Gastroesophageal sphincter (tissue), 4 donors: ENCODE measurements around the gene SOX9. TPM values are rescaled to one million over a fixed set of nuclear protein-coding genes. Genes with fewer than 3 reads are reported as not detected.

ENCODE experiments used
- ATAC-seq: fragments of 150-250 bp; one replicate; pipeline ENCODE4 v1.9.1; 2016; ENCODE audit warnings: mild to moderate bottlenecking, moderate library complexity
- H3K27ac ChIP-seq, 4 donors: fragments of 200-600 bp; sonication (generic) in 3 of 4; 1 replicate in 3 of 4; 2 replicates in 1 of 4; pipeline ENCODE4 v1.5.1; 2016 to 2019
- H3K27me3 ChIP-seq: fragments of 200-600 bp; sonication (generic); one replicate; pipeline ENCODE4 v1.5.1; 2019
- H3K36me3 ChIP-seq, 2 donors: fragments of 200-600 bp; sonication (generic); one replicate each; pipeline ENCODE4 v1.5.1; 2019; ENCODE audit warnings: control low read depth in 1 of 2
- H3K4me1 ChIP-seq, 3 donors: fragments of 200-600 bp; sonication (generic); 1 replicate in 2 of 3; 2 replicates in 1 of 3; pipeline ENCODE4 v1.5.1; 2016 to 2019; ENCODE audit warnings: control low read depth in 2 of 3
- H3K4me3 ChIP-seq, 2 donors: fragments of 200-600 bp; sonication (generic); one replicate each; pipeline ENCODE4 v1.5.1; 2019; ENCODE audit warnings: mild to moderate bottlenecking in 1 of 2, moderate library complexity in 1 of 2
- H3K9me3 ChIP-seq, 3 donors: fragments of 200-600 bp; sonication (generic); one replicate each; pipeline ENCODE4 v1.5.1; 2017 to 2019; ENCODE audit warnings: control low read depth in 2 of 3
- EP300 ChIP-seq: sonication (generic); formaldehyde crosslinking; IDR thresholded peaks from one replicate; pipeline ENCODE4 v1.6.1; 2017; ENCODE audit warnings: antibody characterized with exemption, mild to moderate bottlenecking
- POLR2A ChIP-seq, 2 donors: fragments of 450-650 bp; IDR thresholded peaks; one replicate each; pipeline ENCODE4 v1.6.1; 2017; ENCODE audit warnings: antibody characterized with exemption in 2 of 2, mild to moderate bottlenecking in 2 of 2, moderate library complexity in 1 of 2
- POLR2AphosphoS5 ChIP-seq: sonication (generic); formaldehyde crosslinking; IDR thresholded peaks from one replicate; pipeline ENCODE4 v1.6.1; 2017; ENCODE audit warnings: antibody characterized with exemption
- WGBS, 2 donors: methylation state at CpG; one replicate each; pipeline ENCODE4 v1.1.5; 2018; ENCODE audit warnings: low coverage in 1 of 2; 5-methylcytosine and 5-hydroxymethylcytosine counted together
- total RNA-seq, 4 donors: library from RNA; depleted of rRNA; stranded (reverse); fragments of >200 nt; gene quantifications; one replicate each; pipeline ENCODE4 v1.1.0, GENCODE V29; 2016
- TF ChIP-seq, protein P1 (sequence below), 4 experiments: fragments of 200-600 bp in 2 of 4; fragments of 450-650 bp in 2 of 4; sonication (generic) in 1 of 4; IDR thresholded peaks; one replicate each; pipeline ENCODE4 v1.5.1; 2017 to 2019; ENCODE audit warnings: antibody characterized with exemption in 4 of 4, mild to moderate bottlenecking in 2 of 4, moderate library complexity in 2 of 4

Gene SOX9
- total RNA-seq, 4 donors from 2014 or later, result 1.1 to 5.4 (median 2.5) TPM

DNA sequence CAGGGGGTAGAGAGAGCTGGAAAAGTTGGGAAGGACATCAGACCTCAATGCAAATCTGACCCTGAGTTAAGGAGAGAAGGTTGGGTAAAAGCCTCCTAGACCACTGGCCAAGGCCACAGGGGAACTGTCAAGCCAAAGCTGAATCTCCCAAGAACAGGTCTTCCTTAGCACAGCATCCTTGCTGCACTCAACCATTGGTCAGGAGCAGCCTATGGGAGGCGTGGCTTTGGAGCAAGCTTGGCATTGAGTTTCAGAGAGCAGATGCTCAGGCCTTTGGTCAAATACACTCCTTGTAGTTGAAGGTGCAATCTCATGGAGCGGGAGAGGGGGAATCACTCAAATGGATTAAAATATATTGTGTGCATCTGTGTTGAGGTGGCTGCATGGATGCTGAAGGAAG lies 21.8 kb downstream of the SOX9 start:
- TF ChIP-seq, protein P1, sequence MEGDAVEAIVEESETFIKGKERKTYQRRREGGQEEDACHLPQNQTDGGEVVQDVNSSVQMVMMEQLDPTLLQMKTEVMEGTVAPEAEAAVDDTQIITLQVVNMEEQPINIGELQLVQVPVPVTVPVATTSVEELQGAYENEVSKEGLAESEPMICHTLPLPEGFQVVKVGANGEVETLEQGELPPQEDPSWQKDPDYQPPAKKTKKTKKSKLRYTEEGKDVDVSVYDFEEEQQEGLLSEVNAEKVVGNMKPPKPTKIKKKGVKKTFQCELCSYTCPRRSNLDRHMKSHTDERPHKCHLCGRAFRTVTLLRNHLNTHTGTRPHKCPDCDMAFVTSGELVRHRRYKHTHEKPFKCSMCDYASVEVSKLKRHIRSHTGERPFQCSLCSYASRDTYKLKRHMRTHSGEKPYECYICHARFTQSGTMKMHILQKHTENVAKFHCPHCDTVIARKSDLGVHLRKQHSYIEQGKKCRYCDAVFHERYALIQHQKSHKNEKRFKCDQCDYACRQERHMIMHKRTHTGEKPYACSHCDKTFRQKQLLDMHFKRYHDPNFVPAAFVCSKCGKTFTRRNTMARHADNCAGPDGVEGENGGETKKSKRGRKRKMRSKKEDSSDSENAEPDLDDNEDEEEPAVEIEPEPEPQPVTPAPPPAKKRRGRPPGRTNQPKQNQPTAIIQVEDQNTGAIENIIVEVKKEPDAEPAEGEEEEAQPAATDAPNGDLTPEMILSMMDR (IDR thresholded peaks at IDR 0.05), result no peak
- TF ChIP-seq POLR2A (IDR thresholded peaks at IDR 0.05) (no peak), POLR2AphosphoS5 (no peak), EP300 (no peak)
- Histone ChIP-seq H3K9me3 (no peaks in the 10 kb centered on the region), H3K4me3 (no peak overlapping the region), H3K4me1 (no peaks in the 10 kb centered on the region), H3K36me3 (no peaks in the 10 kb centered on the region), H3K27me3 (peaks cover 37% of the 10 kb centered on the region), H3K27ac (no peak overlapping the region)
- WGBS, 2 donors, result 86 to 100% methylated on average over 1 to 2 of the region's 2 CpGs
- no peak for ATAC-seq

DNA sequence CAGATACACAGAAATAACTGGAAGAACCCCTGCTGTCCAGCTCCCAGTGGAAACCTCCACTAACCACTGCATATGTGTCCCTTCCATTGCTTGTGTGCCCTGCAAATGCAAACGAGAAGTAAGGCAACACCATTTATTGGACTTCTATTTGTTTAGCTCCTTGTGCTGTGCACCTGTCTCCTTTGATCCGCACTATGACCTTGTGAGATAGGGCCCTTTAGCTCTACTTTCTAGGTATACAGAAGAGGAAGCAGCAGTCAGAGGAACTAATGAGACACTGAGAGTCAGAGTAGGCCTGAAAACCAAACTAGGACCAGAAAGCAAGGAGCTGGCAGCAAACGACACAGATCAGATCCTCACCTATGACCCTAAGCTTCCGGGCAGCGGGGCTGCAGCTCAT lies 22.4 kb downstream of the SOX9 start:
- Histone ChIP-seq H3K9me3 (no peaks in the 10 kb centered on the region), H3K4me3 (no peak overlapping the region), H3K4me1 (no peaks in the 10 kb centered on the region), H3K27ac (no peak overlapping the region), H3K27me3 (peaks cover 31% of the 10 kb centered on the region), H3K36me3 (no peaks in the 10 kb centered on the region)
- no peak for ATAC-seq
- TF ChIP-seq, protein P1 (IDR thresholded peaks at IDR 0.05), result no peak
- TF ChIP-seq EP300, result no peak
- TF ChIP-seq POLR2A (IDR thresholded peaks at IDR 0.05), result no peak
- no peak for TF ChIP-seq POLR2AphosphoS5
- WGBS, 2 donors, result 61 to 78% methylated on average over 4 to 5 of the region's 5 CpGs

DNA sequence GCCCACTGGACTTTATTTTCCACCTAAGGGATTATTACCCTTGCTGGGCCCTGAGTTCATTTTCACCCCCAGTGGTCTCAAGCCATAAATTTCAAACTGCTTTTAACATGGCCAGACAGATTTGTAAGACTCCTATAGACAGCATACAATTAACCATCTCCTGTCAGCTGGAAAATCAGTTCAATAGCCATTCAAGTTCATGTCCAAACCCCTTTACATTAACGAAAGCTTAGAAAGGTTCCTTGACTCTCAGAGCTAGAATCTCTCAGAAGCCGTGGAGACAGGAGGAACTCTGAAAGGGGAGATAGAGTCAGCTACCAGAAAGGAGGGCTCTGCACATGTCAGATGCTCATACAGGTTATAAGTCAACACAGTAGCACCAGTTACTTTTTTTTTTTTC lies 23.3 kb downstream of the SOX9 start:
- WGBS, 2 donors, result 46 to 77% methylated on average over 2 of the region's 2 CpGs
- peaks cover 29% of the 10 kb centered on the region for H3K27me3 ChIP-seq
- no peaks in the 10 kb centered on the region for H3K36me3 ChIP-seq
- no peak for TF ChIP-seq POLR2AphosphoS5
- TF ChIP-seq, protein P1 (IDR thresholded peaks at IDR 0.05), result no peak
- TF ChIP-seq EP300, result no peak
- TF ChIP-seq POLR2A (IDR thresholded peaks at IDR 0.05), result no peak
- ATAC-seq, result no peak
- H3K9me3 ChIP-seq, result no peaks in the 10 kb centered on the region
- H3K4me3 ChIP-seq, result no peak overlapping the region
- H3K27ac ChIP-seq, result no peak overlapping the region
- H3K4me1 ChIP-seq, result no peaks in the 10 kb centered on the region

DNA sequence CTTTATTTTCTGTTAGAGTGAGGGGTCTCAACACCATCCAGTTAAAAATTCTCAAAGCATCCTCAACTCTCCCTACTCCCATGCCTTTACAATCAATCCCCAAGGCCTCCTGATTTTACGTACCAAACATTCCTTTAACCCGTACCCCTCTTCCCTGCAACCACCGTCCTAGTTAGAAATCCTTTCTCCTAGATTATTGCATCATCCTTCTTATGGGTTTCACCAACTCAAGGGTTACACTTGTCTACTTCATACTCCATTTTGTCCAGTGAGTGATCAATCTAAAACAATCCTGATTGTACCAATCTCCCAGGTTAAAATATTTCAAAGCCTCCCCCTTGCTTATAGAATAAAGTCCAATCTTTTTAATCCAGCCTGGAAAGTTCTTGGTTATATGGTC lies 24.7 kb downstream of the SOX9 start:
- H3K4me3 ChIP-seq, result no peak overlapping the region
- WGBS, 2 donors, result 87 to 90% methylated on average over 3 of the region's 3 CpGs
- ATAC-seq, result no peak
- no peaks in the 10 kb centered on the region for H3K36me3 ChIP-seq
- TF ChIP-seq POLR2A (IDR thresholded peaks at IDR 0.05) (no peak), EP300 (no peak), POLR2AphosphoS5 (no peak)
- TF ChIP-seq, protein P1 (IDR thresholded peaks at IDR 0.05), result no peak
- H3K27ac ChIP-seq, result no peak overlapping the region
- peaks cover 37% of the 10 kb centered on the region for H3K27me3 ChIP-seq
- H3K9me3 ChIP-seq, result no peaks in the 10 kb centered on the region
- no peaks in the 10 kb centered on the region for H3K4me1 ChIP-seq

DNA sequence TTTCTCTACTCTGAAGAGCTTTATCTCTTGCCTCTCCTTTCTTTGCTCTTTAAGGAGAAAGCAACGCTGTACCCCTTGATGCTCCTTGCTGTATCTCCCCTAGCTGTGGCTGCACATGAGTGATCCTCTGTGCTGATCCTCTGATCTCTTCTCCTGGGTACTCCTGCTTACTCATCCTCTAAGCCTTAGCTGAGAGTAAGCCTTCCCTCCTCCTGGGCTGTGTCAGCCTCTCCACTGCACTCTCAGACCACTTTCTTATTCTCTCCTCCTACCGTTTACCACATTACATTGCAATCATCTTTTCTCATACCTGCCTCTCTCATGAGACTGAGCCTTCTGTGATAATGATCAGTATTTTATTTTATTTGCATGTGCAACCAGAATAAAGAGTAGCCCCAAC lies 25.1 kb downstream of the SOX9 start:
- no peak overlapping the region for H3K27ac ChIP-seq
- no peak overlapping the region for H3K4me3 ChIP-seq
- WGBS, 2 donors, result 81% methylated on average over 2 of the region's 2 CpGs
- TF ChIP-seq EP300 (no peak), POLR2AphosphoS5 (no peak), POLR2A (IDR thresholded peaks at IDR 0.05) (no peak)
- TF ChIP-seq, protein P1 (IDR thresholded peaks at IDR 0.05), result no peak
- H3K4me1 ChIP-seq, result peaks cover 0 to under 1% (median 0%) of the 10 kb centered on the region in 3 donors
- no peaks in the 10 kb centered on the region for H3K36me3 ChIP-seq
- no peak for ATAC-seq
- H3K9me3 ChIP-seq, result no peaks in the 10 kb centered on the region
- peaks cover 37% of the 10 kb centered on the region for H3K27me3 ChIP-seq
